Keratinocyte (primary cell): ENCODE data around the gene COL8A1.

ENCODE experiments used
- EZH2 ChIP-seq: IDR thresholded peaks from one replicate; pipeline ENCODE4 v1.6.1; 2012; ENCODE audit warnings: inconsistent platforms, mild to moderate bottlenecking, low read length, moderate library complexity
- TF ChIP-seq, protein P1 (sequence below), 3 experiments: IDR thresholded peaks in 1 of 3; conservative IDR thresholded peaks in 1 of 3; optimal IDR thresholded peaks in 1 of 3; 2 replicates in 2 of 3; 3 replicates in 1 of 3; pipeline versions ENCODE3 to v1.5.1; 2011; ENCODE audit warnings: low read length in 3 of 3, mild to moderate bottlenecking in 3 of 3, moderate library complexity in 2 of 3, control low read depth in 1 of 3, inconsistent platforms in 1 of 3; ENCODE audit not compliant: insufficient read depth in 2 of 3; ENCODE audit errors: extremely low read depth in 1 of 3

- TF ChIP-seq, protein P1, sequence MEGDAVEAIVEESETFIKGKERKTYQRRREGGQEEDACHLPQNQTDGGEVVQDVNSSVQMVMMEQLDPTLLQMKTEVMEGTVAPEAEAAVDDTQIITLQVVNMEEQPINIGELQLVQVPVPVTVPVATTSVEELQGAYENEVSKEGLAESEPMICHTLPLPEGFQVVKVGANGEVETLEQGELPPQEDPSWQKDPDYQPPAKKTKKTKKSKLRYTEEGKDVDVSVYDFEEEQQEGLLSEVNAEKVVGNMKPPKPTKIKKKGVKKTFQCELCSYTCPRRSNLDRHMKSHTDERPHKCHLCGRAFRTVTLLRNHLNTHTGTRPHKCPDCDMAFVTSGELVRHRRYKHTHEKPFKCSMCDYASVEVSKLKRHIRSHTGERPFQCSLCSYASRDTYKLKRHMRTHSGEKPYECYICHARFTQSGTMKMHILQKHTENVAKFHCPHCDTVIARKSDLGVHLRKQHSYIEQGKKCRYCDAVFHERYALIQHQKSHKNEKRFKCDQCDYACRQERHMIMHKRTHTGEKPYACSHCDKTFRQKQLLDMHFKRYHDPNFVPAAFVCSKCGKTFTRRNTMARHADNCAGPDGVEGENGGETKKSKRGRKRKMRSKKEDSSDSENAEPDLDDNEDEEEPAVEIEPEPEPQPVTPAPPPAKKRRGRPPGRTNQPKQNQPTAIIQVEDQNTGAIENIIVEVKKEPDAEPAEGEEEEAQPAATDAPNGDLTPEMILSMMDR (optimal IDR thresholded peaks at IDR 0.05 in 1 of 3, IDR thresholded peaks at IDR 0.05 in 1 of 3, conservative IDR thresholded peaks at IDR 0.05 in 1 of 3; ENCODE audit: extremely low read depth in 1 of 3, insufficient read depth in 2 of 3, low read length in 3 of 3) = no peak
- no peak for TF ChIP-seq EZH2
Measured at GRCh38 chr3:99659951-99660350, 21.6 kb downstream of the COL8A1 start.
